HS-27A (cell line): Measurements from ENCODE around the gene TIMP4.
A peak's percentile ranks its signal among the peaks of the same experiment; 100 is the strongest.

Experiments
- DNase-seq: peaks from one replicate; pipeline ENCODE4 v3.0.0-alpha.2; 2012; ENCODE audit warnings: low read depth, missing footprints

TIMP4 gene

GRCh38 chr3:12147049-12147780 is 11.5 kb downstream of the TIMP4 start:
- no peak for DNase-seq

GRCh38 chr3:12143949-12144504 is 14.7 kb downstream of the TIMP4 start:
- DNase-seq, result no peak

- DNase-seq, result no peak
These were observed 16.2 kb downstream of the TIMP4 start for GRCh38 chr3:12142476-12142875.

- DNase-seq, result no peak
These were observed 17.4 kb downstream of the TIMP4 start for GRCh38 chr3:12141350-12141749.

GRCh38 chr3:12139111-12139511 is 19.6 kb downstream of the TIMP4 start:
- DNase-seq, result peak; percentile 17

GRCh38 chr3:12138044-12138443 is 20.7 kb downstream of the TIMP4 start:
- DNase-seq, result no peak

- no peak for DNase-seq
These were observed 22.3 kb downstream of the TIMP4 start for GRCh38 chr3:12136371-12136770.

GRCh38 chr3:12135029-12135657 is 23.6 kb downstream of the TIMP4 start:
- peak; percentile 14 for DNase-seq

GRCh38 chr3:12132881-12133280 is 25.8 kb downstream of the TIMP4 start:
- DNase-seq, result no peak

- no peak for DNase-seq
These were observed 27.2 kb downstream of the TIMP4 start for GRCh38 chr3:12131351-12132090.

GRCh38 chr3:12127391-12127790 is 31.3 kb downstream of the TIMP4 start:
- DNase-seq, result no peak

- no peak for DNase-seq
These were observed 32.9 kb downstream of the TIMP4 start for GRCh38 chr3:12125772-12126171.

GRCh38 chr3:12121466-12121865 is 37.2 kb downstream of the TIMP4 start:
- no peak for DNase-seq

GRCh38 chr3:12120374-12121140 is 38.2 kb downstream of the TIMP4 start:
- no peak for DNase-seq

GRCh38 chr3:12117473-12117872 is 41.2 kb downstream of the TIMP4 start:
- no peak for DNase-seq

- DNase-seq, result no peak
These were observed 41.8 kb downstream of the TIMP4 start for GRCh38 chr3:12116870-12117269.

- no peak for DNase-seq
These were observed 42.9 kb downstream of the TIMP4 start for GRCh38 chr3:12115849-12116248.

GRCh38 chr3:12115104-12115503 is 43.6 kb downstream of the TIMP4 start:
- DNase-seq, result no peak

GRCh38 chr3:12114251-12114650 is 44.5 kb downstream of the TIMP4 start:
- DNase-seq, result no peak

GRCh38 chr3:12107071-12107713 is 51.5 kb downstream of the TIMP4 start:
- DNase-seq, result no peak
